DOHH2 (cell line): ENCODE results near the gene VASP.

Experiments used
- H3F3A ChIP-seq: fragments of 200-600 bp; sonication (generic), shearing (Covaris generic); 2 replicates; pipeline ENCODE4 v1.6.0; 2016; ENCODE audit warnings: antibody characterized with exemption, mild to moderate bottlenecking; ENCODE audit not compliant: control insufficient read depth, insufficient read depth
- H3K27ac ChIP-seq: fragments of 200-600 bp; sonication (generic); 2 replicates; pipeline ENCODE4 v1.5.1; 2014; ENCODE audit warnings: low read depth, mild to moderate bottlenecking, low read length, moderate library complexity
- H3K27me3 ChIP-seq: fragments of 200-600 bp; sonication (generic); 2 replicates; pipeline ENCODE4 v1.6.1; 2014; ENCODE audit warnings: mild to moderate bottlenecking, low read length, mixed read lengths; ENCODE audit not compliant: control insufficient read depth
- H3K36me3 ChIP-seq: fragments of 200-600 bp; sonication (generic); 2 replicates; pipeline ENCODE4 v1.6.1; 2014; ENCODE audit warnings: mild to moderate bottlenecking, low read length, moderate library complexity, mixed read lengths; ENCODE audit not compliant: control insufficient read depth
- H3K4me1 ChIP-seq: fragments of 200-600 bp; sonication (generic); 2 replicates; pipeline ENCODE4 v1.6.1; 2014; ENCODE audit warnings: mild to moderate bottlenecking, low read length, mixed read lengths; ENCODE audit not compliant: control insufficient read depth
- H3K4me2 ChIP-seq: fragments of 200-600 bp; sonication (generic); 2 replicates; pipeline ENCODE4 v1.6.0; 2014; ENCODE audit warnings: mild to moderate bottlenecking, low read length, moderate library complexity
- H3K4me3 ChIP-seq: fragments of 200-600 bp; sonication (generic); 2 replicates; pipeline ENCODE4 v1.5.1; 2014; ENCODE audit warnings: mild to moderate bottlenecking, low read length, mixed read lengths
- H3K79me2 ChIP-seq: fragments of 200-600 bp; sonication (generic); 2 replicates; pipeline ENCODE4 v1.6.1; 2014; ENCODE audit warnings: mild to moderate bottlenecking, low read length, mixed read lengths; ENCODE audit not compliant: control insufficient read depth
- H3K9me2 ChIP-seq: fragments of 200-600 bp; sonication (generic); replicated peaks from 2 replicates; pipeline ENCODE4 v1.6.1; 2014; ENCODE audit warnings: mild to moderate bottlenecking, low read length, mixed read lengths; ENCODE audit not compliant: control insufficient read depth
- H3K9me3 ChIP-seq: fragments of 200-600 bp; sonication (generic); 2 replicates; pipeline ENCODE4 v1.6.1; 2014; ENCODE audit warnings: antibody characterized with exemption, low read length, mixed read lengths; ENCODE audit not compliant: control insufficient read depth, insufficient read depth
- H4K20me1 ChIP-seq: fragments of 200-600 bp; sonication (generic); 2 replicates; pipeline ENCODE4 v1.6.0; 2014; ENCODE audit warnings: low read depth, mild to moderate bottlenecking, antibody characterized with exemption, low read length, moderate library complexity; ENCODE audit not compliant: control insufficient read depth, insufficient read depth
- EZH2phosphoT487 ChIP-seq: fragments of 200-600 bp; sonication (generic); IDR thresholded peaks from 2 replicates; pipeline ENCODE4 v1.6.1; 2017; ENCODE audit warnings: borderline replicate concordance, mild to moderate bottlenecking, antibody characterized with exemption, low read length, moderate library complexity, mixed read lengths
- TF ChIP-seq, protein P1 (sequence below): fragments of 200-600 bp; sonication (generic); IDR thresholded peaks from one replicate; pipeline ENCODE4 v1.5.1; 2014; ENCODE audit warnings: antibody characterized with exemption, mild to moderate bottlenecking, low read depth, low read length; ENCODE audit not compliant: poor library complexity, severe bottlenecking

Gene VASP

DNA sequence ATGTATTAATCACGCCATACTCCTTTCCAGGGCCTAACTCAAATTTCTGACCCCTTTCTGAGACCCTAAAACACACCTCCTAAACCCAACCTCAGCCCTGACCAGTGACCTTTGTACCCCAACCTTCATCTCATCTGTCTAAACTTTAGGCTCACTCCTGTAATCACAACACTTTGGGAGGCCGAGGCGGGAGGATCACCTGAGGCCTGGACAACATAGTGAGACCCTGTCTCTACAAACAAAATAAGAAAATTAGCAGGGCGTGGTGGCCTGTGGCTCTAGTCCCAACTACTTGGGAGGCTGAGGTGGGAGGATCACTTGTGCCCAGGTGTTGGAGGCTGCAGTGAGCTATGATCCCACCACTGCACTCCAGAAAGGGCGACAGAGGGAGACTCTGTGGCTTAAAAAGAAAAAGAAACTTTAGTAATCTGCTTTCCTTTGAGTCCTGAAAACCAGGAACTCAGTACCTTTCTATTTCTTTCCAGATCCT, 15.1 kb upstream of the VASP start:
- no peaks in the 10 kb centered on the region for H3K36me3 ChIP-seq
- no peaks in the 10 kb centered on the region; the same call in 1 of the 2 replicates for H4K20me1 ChIP-seq
- no peaks in the 10 kb centered on the region for H3K9me2 ChIP-seq
- H3K4me1 ChIP-seq: peaks cover 35% of the 10 kb centered on the region
- H3K79me2 ChIP-seq: peaks cover 6% of the 10 kb centered on the region; the same call in 1 of the 2 replicates
- peak overlapping the region; percentile 95 for H3K4me2 ChIP-seq
- peak overlapping the region; percentile 83 for H3K4me3 ChIP-seq
- peaks cover 14% of the 10 kb centered on the region; the same call in 1 of the 2 replicates for H3F3A ChIP-seq
- H3K9me3 ChIP-seq: no peaks in the 10 kb centered on the region
- TF ChIP-seq EZH2phosphoT487: no peak
- TF ChIP-seq, protein P1, sequence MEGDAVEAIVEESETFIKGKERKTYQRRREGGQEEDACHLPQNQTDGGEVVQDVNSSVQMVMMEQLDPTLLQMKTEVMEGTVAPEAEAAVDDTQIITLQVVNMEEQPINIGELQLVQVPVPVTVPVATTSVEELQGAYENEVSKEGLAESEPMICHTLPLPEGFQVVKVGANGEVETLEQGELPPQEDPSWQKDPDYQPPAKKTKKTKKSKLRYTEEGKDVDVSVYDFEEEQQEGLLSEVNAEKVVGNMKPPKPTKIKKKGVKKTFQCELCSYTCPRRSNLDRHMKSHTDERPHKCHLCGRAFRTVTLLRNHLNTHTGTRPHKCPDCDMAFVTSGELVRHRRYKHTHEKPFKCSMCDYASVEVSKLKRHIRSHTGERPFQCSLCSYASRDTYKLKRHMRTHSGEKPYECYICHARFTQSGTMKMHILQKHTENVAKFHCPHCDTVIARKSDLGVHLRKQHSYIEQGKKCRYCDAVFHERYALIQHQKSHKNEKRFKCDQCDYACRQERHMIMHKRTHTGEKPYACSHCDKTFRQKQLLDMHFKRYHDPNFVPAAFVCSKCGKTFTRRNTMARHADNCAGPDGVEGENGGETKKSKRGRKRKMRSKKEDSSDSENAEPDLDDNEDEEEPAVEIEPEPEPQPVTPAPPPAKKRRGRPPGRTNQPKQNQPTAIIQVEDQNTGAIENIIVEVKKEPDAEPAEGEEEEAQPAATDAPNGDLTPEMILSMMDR: no peak
- H3K27ac ChIP-seq: peak overlapping the region; percentile 69
- H3K27me3 ChIP-seq: peaks cover 21% of the 10 kb centered on the region

DNA sequence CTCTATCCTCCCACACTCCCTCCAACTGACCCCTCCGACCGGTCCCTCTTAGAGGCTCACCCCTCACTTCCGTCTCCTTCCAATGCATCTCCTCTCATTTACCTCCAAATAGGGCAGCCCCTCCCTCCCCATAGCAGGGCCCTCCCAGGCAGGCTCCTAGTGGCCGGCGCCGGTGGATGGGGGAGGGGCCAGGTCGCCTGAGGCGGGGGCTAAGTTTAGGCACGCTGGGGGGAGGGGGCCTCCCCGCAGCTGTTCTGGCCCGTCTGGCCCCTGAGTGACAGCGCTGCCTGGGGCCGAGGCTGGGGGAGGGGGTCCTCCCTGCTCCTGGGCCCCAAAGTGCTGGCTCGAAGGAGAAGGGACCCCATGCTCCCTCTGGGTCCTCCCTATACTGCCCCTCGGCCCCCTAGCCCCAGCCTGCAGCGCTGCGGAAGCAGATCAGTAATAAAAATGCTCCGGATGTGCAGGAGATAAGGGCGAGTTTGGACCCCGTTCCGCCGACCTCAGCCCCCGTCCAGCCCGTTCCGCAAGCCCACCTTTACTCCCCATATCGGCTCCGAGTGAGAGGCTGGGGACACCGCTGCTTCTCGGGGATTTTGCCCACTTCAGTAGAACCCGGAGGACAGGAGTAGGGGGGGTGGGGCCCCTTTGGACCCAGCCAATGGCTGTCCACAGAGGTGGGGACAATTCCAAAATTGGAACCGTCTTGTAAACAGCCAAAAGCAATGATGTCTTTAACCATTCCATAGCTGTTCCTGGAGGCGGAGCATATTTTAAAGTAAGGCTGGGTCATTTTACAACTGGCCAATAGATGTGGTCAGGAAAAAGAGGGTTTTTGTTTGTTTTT, 14.4 kb upstream of the VASP start:
- Histone ChIP-seq H3K4me1 (peaks cover 41% of the 10 kb centered on the region), H3K9me2 (no peaks in the 10 kb centered on the region), H3K27ac (peak overlapping the region; percentile 69), H3K9me3 (no peaks in the 10 kb centered on the region), H3K4me2 (peak overlapping the region; percentile 95), H3K79me2 (peaks cover 6% of the 10 kb centered on the region; the same call in 1 of the 2 replicates), H3K4me3 (peak overlapping the region; percentile 83), H4K20me1 (no peaks in the 10 kb centered on the region; the same call in 1 of the 2 replicates), H3K36me3 (no peaks in the 10 kb centered on the region), H3K27me3 (peaks cover 21% of the 10 kb centered on the region), H3F3A (peaks cover 15% of the 10 kb centered on the region)
- TF ChIP-seq, protein P1: no peak
- TF ChIP-seq EZH2phosphoT487: no peak

DNA sequence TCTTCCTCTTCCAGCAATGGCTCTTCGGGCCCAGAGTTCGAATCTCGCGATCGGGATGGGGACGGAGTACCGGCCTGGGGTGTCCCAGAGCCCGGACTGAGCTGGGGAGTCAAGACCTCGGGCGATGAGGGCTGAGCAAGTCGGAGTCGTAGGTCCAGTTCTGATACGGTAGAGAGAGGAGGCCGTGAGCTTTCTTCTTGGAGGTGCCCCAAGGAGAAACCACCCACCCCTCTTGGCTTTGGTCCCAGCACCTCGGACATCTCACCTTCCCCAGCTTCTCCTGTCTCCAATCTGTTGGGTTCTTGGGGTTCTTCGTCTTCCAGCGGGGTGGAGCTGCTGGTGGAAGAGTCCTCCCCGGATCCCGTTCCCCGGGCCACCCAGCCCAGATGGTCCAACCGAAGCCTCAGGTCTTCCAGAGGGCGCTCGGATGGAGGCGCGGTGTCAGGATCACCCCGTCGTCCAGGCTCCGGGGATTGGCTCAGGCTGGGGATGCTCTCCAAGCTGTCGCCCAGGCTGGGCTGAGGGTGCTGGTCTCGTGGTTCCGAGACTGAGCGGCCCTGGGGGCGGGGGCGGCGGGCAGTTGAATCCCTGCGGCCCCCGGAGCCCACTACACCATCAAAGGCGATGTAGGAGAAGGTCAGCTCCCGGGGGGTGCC, 12.9 kb upstream of the VASP start:
- Histone ChIP-seq H3K9me2 (no peaks in the 10 kb centered on the region), H3K36me3 (no peaks in the 10 kb centered on the region), H3K4me1 (peaks cover 56% of the 10 kb centered on the region), H3K9me3 (no peaks in the 10 kb centered on the region), H3F3A (peaks cover 19% of the 10 kb centered on the region), H3K79me2 (peaks cover 6% of the 10 kb centered on the region; the same call in 1 of the 2 replicates), H3K27ac (no peak overlapping the region), H4K20me1 (no peaks in the 10 kb centered on the region; the same call in 1 of the 2 replicates), H3K27me3 (peaks cover 21% of the 10 kb centered on the region), H3K4me3 (no peak overlapping the region), H3K4me2 (0 out of 2 replicates have a peak overlapping the region, but pooled peaks have one; percentile 34)
- no peak for TF ChIP-seq EZH2phosphoT487
- TF ChIP-seq, protein P1: no peak
